GM18507 (cell line): ENCODE results near the gene MDM2.
A peak's percentile ranks its signal among the peaks of the same experiment; 100 is the strongest.
"Not testable (repeated sequence)": the region's sequence is repeated elsewhere in the genome, so short reads cannot be mapped to it uniquely, and the experiment has no call there.

Experiments used
- DNase-seq: peaks from one replicate; pipeline ENCODE4 v3.0.0; 2011; ENCODE audit warnings: low read depth; ENCODE audit not compliant: insufficient read length; ENCODE audit errors: extremely low spot score
- FAIRE-seq: peaks from 2 replicates; lab custom pipeline; 2011; peaks lifted over from hg19 to GRCh38; lab: Jason Lieb, UNC

Gene MDM2

DNA sequence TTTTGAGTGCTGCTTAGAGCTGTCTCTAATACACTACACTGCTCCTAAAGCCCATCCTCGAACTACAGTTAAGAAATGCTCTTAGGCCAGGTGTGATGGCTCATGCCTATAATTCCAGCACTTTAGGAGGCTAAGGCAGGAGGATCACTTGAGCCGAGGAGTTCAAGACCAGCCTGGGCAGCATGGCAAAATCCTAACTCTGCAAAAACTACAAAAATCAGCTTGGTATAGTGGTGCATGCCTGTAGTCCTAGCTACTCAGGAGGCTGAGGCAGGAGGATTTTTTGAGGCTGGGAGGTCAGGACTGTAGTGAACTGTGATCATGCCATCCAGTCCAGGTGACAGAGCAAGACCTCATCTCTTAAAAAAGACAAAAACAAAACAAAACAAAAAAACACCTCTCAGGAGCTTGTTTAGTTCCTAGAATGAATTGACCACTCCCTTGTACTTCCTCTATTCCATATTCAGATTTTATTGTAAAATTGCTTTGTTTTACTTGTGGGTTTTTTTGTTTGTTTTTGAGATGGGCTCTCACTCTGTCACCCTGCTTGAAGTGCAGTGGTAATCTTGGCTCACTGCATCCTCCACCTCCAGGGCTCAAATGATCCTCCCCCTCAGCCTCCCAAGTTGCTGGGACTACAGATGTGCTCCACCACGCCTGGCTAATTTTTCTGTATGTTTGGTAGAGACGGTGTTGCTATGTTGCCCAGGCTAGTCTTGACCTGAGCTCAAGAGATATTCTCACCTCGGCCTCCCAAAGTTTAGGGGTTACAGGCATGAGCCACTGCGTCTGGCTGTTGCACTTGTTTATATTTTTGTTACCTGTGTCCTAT lies 13.6 kb downstream of the MDM2 start:
- peak; percentile 31 for FAIRE-seq
- no peak for DNase-seq

DNA sequence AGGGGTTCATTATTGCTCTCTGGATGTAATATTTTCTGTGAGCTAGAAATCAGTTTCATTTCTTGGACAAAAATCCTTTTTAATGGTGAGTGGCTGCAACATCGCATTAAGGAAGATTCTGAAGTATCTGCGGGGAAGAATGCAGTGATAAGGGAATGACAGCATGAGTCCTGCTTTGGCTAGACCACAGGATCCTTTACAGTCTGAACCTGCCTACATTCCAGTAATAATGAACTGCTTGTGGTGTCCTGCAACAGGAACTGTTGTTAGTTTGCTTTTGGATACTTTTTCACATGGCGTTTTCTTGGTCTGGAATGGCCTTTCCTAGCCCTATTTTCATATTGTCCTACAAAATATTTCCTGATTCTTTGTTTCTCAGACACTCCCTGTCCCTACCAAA lies 15.7 kb downstream of the MDM2 start:
- FAIRE-seq, result no peak
- DNase-seq, result no peak

DNA sequence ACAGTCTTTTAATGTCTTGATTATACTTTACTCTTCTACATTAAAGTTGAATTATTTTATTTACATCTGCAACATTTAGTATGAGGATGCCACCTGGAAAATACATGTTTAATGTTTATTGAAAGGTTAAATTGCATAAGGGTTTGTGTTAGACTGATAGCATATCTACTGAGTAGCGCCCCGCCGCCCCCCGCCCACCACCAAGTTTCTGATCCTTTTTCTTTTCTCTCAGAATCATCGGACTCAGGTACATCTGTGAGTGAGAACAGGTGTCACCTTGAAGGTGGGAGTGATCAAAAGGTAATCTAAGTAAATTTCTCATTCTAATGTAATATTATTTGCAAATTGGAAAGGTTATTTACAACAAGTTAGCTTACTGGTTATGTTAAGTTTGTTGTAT lies 16.2 kb downstream of the MDM2 start:
- DNase-seq (no peak), FAIRE-seq (no peak)

DNA sequence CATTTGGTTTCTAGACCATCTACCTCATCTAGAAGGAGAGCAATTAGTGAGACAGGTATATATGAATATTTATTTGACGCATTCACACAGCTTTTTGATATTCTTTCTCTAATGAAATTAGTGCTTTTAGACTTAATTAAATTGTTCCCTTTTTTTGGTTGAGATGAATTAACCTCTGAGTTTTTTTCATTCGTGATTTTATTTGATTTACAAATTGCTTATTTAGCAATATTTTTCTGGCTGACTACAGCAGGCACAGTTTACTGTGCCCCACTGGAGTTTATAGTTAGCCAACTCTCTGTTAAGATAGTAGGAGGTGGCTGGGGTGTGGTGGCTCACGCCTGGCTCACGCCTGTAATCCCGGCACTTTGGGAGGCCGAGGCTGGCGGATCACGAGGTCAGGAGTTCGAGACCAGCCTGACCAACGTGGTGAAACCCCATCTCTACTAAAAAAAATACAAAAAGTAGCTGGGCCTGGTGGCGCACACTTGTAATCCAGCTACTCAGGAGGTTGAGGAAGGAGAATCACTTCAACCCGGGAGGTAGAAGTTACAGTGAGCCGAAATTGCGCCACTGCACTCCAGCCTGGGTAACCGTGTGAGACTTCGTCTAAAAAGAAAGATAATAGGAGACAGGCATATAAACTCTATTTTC lies 16.7 kb downstream of the MDM2 start:
- DNase-seq (no peak), FAIRE-seq (no peak)

DNA sequence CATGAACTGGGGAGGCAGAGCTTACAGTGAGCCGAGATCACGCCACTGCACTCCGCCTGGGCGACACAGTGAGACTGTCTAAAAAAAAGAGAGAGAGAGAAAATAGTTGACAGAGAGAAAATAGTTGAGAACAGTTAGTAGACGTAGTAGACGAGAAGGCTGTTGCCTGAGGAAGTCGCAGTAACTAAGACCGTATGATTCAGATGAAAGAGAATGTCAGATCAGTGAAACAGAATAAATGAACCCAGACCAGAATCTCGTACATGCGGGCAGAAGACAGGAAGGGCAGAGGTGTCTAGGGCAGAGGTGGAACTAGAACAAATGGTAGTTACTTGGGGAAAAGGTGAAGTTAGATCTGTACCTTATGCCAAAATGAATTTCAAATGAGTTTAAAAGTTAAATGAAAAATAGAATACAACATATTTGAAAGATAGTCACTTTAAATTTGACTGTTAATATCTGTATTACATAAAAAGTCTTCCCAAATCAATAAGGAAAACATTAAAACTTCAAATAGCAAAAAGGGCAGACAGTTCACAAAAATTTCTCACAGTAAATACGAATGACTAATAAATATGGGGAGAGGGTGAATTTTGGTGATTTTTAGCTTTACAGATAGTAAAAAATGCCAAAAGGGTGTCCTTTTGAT lies 17.7 kb downstream of the MDM2 start:
- DNase-seq (no peak), FAIRE-seq (no peak)

DNA sequence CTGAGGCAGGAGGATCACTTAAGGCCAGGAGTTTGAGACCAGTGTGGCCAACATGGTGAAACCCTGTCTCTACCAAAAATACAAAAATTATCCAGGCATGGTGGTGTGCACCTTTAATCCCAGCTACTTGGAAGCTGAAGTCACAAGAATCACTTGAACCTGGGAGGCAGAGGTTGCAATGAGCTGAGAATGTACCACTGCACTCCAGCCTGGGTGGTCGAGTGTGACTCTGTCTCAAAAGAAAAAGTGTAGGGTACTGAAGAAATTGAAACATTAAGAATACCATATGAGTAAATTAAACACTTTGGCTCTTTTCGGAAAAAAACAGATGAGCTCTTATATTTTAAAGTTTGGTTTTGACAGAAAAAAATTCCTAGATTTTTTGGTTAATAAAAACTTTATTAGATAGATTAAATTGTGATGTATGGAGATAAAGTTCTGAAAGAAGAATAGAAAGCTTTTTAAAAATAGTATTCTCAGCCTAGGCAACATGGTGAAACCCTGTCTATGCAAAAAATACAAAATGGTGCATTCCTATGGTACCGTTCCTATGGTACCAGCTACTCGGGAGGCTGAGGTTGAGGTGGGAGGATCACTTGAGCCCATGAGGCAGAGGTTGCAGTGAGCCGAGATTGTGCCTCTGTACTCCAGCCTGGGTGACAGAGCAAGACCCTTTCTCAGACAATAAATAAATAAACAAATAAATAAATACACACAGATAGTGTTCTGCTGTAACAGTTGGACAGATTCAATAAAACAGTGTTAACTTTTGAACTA lies 20.1 kb downstream of the MDM2 start:
- DNase-seq (no peak), FAIRE-seq (no peak)

DNA sequence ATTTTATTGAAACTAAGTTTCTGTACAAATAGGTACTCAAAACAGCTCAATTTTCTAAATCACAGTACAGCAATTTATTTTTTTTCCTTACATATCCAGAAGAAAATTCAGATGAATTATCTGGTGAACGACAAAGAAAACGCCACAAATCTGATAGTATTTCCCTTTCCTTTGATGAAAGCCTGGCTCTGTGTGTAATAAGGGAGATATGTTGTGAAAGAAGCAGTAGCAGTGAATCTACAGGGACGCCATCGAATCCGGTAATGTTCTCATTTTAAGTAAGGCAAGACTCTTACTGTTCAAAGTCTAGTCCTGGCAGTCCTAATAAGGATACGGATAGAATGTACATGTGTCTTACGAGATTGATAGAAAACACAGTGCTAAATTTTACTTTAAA lies 20.7 kb downstream of the MDM2 start:
- FAIRE-seq, result no peak

DNA sequence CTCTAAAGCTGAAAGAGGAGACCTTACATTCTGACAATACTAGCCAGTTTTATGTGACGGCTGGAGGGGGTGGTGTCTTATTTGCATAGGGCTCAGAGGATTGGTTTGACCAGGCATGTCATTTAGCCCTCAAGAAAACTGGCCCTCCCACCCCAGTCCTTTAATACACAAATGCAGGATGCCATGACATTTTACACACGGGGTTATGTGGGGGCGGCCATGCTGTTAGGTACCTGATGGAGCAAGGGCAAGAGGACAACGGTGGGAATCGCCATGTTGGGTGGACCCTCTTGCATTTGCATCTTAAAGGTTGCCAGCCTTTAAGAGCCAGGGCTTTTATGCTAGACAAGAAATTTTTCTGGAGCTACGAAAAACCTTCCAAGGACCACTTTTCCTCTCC lies 23.3 kb downstream of the MDM2 start:
- FAIRE-seq, result no peak
- DNase-seq, result no peak

More for the DNA sequence above, 20.7 kb downstream of the MDM2 start:
- DNase-seq, result no peak

DNA sequence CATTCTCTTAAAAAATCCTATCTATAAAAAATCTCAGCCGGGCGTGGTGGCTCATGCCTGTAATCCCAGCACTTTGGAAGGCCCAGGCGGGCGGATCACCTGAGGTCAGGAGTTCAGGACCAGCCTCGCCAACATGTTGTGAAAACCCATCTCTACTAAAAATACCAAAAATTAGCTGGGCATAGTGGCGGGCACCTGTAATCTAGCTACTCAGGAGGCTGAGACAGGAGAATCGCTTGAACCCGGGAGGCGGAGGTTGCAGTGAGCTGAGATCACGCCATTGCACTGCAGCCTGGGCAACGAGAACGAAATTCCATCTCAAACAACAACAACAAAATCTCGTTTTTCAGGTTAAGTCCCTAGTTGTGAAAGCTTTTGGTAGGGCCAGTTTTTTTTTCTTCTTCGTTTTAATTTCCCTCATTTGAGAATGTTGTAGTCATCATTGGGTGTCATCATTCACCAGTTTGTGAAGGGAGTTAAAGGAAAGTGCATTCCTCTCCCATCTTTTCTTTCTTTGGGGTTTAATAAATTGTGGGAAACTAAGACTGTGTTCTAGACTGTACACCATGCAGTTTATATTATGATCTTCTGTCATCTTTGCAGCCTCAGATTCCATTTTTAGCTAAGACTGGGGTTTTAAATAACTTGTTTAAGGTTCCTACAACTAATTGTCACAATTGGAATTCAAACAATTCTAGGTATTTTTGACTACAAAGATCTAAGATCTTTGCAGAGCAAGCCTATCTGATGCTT lies 23.9 kb downstream of the MDM2 start:
- FAIRE-seq (no peak), DNase-seq (no peak)

DNA sequence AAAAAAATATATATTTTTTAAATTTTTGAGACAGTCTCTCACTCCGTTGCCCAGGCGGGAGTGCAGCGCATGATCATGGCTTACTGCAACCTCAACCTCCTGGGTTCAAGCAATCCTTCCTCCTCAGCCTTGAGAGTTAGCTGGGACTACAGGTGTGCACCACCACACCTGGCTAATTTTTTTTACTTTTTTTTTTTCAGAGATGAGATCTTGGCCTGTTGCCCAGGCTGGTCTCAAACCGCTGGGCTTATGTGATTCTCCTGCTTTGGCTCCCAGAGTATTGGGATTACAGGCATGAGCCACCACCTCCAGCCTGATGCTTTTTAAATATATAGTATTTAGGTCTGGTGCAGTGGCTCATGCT lies 24.5 kb downstream of the MDM2 start:
- FAIRE-seq (no peak), DNase-seq (no peak)

DNA sequence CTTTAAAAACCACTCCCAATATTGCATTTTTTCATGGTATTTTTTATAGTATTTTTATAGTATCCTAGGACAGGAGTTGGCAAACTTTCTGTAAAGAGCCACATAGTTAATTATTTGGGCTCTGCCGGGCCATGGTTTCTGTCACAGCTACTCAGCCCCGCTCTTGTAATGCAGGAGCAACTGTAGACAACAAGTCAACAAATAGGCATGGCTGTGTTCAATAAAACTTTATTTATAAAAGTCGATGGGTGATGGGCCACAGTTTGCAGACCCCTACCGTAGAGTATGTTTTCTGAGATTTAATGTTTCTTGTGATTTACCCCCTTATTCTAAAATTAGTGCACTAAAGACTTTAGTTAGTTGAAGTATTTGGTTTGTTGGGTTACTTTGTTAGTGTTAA lies 25.5 kb downstream of the MDM2 start:
- FAIRE-seq (no peak), DNase-seq (no peak)

DNA sequence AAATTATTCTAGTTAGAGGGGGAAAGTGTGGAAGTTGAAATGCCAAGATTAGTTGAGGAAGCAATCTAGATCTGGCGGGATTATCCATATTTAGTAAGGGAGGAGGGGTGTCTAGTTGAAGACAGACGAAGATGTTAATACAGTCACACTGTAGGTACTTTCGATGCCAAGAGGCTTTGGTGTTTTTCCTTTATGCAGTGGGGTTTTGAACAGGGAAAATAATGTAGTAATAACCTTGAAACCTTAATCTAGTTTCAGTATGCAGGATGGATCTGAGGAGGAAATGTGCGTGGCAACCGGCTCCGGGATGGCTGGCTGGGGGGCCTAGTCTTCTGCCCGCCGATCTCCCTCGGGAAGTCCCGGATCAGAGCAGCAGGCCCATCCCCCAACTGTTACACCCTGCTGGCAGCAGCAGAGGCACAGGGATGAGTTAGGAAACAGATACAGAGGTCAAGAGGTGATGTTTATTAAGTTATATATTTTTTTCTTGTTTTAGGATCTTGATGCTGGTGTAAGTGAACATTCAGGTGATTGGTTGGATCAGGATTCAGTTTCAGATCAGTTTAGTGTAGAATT lies 27.4 kb downstream of the MDM2 start:
- no peak for DNase-seq
- FAIRE-seq, result no peak

DNA sequence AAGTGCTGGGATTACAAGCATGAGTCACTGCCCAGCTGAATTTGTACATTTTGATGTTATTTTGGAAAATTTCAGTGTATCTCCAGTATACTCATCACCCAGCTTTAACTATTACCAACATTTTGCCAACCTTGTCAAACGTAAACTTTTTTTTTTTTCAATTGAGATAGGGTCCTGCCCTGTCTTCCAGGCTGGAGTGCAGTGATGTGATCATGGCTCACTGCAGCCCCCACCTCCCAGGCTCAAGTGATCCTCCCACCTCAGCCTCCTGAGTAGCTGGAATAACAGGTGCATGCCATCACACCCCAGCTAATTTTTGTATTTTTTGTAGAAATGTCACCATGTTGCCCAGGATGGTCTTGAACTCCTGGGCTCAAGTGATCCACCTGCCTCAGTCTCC lies 29.2 kb downstream of the MDM2 start:
- no peak for FAIRE-seq
- no peak for DNase-seq

DNA sequence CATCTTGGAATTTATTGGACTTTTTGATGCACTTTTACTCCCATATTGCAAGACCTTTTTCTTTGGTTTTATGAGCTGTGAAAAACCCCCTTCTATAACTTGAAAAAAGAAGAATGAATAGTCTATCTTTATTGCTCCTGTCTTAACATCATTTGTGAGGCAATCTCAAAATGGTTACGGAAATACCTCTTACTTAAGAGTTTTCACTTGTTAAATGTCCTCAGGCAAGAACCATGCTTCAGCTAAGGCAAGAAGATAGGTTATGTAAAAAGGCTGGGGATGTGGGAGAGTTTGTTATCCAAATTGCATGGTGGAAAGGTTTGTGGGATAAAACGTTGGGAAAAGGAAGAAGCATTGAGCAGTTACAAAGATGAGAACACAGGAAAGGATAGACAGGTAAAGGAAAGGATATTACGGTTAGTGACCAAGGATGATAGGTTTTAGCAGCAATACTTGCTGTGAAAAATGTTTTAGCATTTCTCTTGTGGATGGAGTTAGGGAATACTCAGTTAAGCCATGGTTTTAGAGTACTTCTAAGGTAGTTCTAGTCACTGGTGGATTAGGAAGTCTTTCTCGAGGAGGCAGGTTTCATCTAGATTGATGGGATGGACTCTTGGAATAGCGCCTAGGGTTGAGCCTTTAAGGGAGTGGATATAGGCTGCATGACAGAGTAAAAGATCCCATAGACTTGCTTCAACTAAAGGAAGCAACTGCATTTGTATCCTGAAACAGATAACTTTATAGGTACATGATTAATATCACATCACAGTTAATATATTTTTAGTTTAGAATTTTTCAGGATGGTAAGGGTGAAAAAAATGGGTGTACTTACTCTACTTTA lies 30.3 kb downstream of the MDM2 start:
- FAIRE-seq (no peak), DNase-seq (no peak)

DNA sequence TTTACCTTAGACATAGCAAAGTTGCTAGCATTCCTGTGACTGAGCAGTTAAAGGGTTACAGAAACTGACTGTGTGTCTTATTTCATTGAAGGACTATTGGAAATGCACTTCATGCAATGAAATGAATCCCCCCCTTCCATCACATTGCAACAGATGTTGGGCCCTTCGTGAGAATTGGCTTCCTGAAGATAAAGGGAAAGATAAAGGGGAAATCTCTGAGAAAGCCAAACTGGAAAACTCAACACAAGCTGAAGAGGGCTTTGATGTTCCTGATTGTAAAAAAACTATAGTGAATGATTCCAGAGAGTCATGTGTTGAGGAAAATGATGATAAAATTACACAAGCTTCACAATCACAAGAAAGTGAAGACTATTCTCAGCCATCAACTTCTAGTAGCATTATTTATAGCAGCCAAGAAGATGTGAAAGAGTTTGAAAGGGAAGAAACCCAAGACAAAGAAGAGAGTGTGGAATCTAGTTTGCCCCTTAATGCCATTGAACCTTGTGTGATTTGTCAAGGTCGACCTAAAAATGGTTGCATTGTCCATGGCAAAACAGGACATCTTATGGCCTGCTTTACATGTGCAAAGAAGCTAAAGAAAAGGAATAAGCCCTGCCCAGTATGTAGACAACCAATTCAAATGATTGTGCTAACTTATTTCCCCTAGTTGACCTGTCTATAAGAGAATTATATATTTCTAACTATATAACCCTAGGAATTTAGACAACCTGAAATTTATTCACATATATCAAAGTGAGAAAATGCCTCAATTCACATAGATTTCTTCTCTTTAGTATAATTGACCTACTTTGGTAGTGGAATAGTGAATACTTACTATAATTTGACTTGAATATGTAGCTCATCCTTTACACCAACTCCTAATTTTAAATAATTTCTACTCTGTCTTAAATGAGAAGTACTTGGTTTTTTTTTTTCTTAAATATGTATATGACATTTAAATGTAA lies 31.5 kb downstream of the MDM2 start:
- DNase-seq, result no peak

DNA sequence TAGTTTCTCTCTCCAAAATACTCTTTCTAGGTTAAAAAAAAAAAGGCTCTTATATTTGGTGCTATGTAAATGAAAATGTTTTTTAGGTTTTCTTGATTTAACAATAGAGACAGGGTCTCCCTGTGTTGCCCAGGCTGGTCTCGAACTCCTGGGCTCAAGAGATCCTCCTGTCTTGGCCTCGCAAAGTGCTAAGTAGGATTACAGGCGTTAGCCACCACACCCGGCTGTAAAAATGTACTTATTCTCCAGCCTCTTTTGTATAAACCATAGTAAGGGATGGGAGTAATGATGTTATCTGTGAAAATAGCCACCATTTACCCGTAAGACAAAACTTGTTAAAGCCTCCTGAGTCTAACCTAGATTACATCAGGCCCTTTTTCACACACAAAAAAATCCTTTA lies 33.2 kb downstream of the MDM2 start:
- not testable (repeated sequence) for DNase-seq, FAIRE-seq

More for the DNA sequence above, 31.5 kb downstream of the MDM2 start:
- FAIRE-seq, result no peak

DNA sequence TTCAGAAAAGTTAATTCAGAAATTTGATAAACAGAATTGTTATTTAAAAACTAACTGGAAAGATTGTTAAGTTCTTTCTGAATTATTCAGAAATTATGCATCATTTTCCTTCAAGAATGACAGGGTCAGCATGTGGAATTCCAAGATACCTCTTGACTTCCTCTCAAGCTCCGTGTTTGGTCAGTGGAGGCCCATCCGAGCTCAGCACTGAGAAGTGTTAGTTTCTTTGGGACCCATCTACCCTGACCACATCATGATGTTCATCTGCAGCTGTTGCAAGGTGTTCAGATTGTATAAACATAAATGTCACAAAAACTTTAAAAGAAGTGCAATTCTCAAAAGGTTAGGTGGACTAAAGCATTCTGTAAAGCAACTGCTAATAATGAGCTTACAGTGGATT lies 33.7 kb downstream of the MDM2 start:
- FAIRE-seq, result no peak
- DNase-seq, result no peak
